GM18526 (cell line): ENCODE results near the gene OVAAL.

ENCODE experiments used
- POLR2A ChIP-seq: IDR thresholded peaks from 3 replicates; pipeline ENCODE4 v1.6.1; 2011; ENCODE audit not compliant: insufficient read length; ENCODE audit errors: extremely low read depth

Gene OVAAL

GRCh38 chr1:180533266-180533987 lies 25.3 kb upstream of the OVAAL start:
- TF ChIP-seq POLR2A = no peak

DNA sequence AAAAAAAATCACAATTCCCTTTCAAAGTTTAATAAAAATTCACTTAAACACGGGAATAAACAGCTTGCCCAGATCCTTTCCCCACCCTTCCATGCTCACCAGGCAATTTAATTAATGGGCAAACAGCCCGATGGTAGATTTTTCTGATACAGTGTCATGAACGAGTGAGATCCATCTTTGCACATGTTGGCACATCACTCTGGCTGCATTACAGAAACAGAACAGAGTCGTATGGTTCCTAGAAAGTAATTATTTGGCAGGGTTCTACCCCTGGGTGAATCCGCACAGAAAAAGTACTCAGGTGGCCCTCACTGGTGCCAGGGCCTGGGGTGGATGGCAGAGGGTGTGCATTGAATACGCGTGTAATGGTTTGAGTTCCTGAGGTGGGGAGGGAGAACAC lies 24.6 kb upstream of the OVAAL start:
- no peak for TF ChIP-seq POLR2A

DNA sequence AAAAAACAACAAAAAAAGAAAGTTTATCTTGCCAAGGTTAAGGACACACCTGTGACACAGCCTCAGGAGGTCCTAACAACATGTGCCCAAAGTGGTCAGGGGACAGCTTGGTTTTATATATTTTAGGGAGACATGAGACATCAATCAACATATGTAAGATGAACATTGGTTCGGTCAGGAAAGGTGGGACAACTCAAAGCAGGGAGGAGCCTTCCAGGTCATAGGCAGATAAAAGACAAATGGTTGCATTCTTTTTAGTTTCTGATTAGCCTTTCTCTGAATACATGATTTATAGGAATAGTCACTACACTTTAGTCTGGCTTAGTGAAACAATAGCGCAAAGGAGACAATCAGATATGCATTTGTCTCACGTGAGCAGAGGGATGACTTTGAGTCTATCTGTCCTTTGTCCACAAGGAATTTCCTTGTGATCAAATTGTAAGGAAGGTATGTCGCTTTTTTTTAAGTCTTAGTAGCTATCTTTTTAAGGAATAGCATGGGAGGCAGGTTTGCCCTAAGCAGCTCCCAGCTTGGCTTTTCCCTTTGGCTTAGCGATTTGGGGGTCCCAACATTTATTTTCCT lies 23.3 kb upstream of the OVAAL start:
- TF ChIP-seq POLR2A = no peak

DNA sequence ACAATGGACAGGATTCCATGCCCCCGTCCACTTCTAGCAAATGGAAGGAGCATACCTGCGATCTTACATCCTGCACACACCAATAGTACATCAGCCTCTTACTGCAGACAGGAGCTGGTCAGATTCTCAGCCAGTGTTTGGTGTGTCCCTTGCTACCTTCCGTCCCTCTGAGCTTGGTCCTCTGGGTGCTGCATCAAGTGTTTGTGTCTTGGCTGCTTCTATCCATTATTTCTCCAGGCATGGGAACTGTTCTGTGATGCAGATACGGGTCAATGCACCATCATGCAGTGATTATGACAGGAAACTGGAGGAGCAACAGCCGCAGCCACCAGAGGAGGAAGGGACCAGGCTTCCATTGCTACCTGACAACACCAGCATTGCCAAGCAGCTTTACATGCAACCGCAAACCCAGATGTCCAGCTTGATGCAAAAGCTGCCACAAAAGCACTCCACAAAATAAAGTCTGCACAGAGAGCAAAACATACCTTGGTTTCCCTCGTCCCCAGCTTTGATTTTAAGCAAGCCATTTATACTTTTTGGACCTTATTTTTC lies 21.9 kb upstream of the OVAAL start:
- no peak for TF ChIP-seq POLR2A

GRCh38 chr1:180539136-180539535 lies 19.6 kb upstream of the OVAAL start:
- no peak for TF ChIP-seq POLR2A

GRCh38 chr1:180540697-180541594 lies 17.8 kb upstream of the OVAAL start:
- no peak for TF ChIP-seq POLR2A

- no peak for TF ChIP-seq POLR2A
Observed at GRCh38 chr1:180542113-180542837, 16.5 kb upstream of the OVAAL start.

GRCh38 chr1:180542838-180543145 lies 16.0 kb upstream of the OVAAL start:
- no peak for TF ChIP-seq POLR2A

- TF ChIP-seq POLR2A = no peak
Observed at GRCh38 chr1:180544050-180544449, 14.7 kb upstream of the OVAAL start.

DNA sequence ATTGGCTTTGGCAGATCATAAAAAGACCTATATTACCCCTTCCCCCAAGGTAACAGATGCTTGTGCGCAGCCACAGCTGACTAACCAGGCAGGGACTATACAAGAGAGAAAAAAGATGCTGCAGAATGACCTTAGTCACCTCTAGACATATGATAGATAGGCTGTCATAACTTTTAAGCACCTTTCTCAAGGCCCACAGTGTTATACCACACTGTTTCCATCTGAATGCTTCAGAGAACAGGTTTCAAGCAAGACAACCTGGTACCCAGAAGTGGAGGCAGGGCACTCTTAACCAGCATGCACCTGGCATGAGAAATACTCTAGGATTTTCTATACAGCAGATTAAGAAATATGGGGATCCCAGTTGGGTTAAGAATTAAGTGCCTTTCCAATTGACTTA lies 12.8 kb upstream of the OVAAL start:
- no peak for TF ChIP-seq POLR2A

GRCh38 chr1:180548686-180549317 lies 10.0 kb upstream of the OVAAL start:
- TF ChIP-seq POLR2A = no peak

GRCh38 chr1:180550241-180550640 lies 8.5 kb upstream of the OVAAL start:
- TF ChIP-seq POLR2A = no peak

DNA sequence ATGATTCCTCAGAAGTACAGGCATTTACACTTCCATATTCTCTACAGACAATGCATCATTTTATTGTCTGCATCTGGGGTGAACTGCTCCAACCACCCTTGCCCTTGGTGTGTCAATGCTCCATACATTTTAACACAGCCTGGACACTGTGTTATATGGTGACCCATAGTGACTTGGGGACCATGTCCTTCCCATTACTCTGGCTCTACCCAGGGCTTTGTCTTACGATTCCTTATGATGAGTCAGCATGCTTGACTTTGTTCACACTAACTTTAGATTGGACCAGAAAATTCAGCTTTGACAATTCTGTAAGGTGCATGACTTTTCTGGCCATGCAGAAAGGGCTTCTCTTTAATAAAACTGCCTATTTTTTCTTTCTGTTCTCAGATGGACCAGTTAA lies 6.8 kb upstream of the OVAAL start:
- TF ChIP-seq POLR2A = no peak

DNA sequence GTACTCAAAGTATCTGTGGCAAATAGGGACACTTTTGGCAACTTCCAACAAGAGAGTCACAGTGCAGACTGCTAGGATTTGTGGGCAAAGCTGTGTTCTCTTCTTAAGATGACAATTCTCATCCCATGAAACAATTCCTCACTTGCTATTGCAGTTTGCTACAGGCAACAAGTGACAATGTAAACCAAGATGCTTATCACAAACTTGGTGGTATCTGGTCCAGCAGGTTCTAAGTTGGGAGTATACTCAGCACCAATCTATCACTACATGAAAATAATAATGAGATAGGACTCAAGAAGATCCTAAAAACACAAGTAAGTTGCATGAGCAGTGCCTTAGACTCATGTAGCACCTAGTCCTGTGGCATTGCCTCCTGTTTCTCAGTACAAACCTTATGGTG lies 3.4 kb upstream of the OVAAL start:
- no peak for TF ChIP-seq POLR2A
